Epidermal melanocyte (primary cell): ENCODE measurements around the gene OR4N5.
"Not testable (repeated sequence)": the region's sequence is repeated elsewhere in the genome, so short reads cannot be mapped to it uniquely, and the experiment has no call there.

Source experiments
- DNase-seq: peaks from one replicate; pipeline ENCODE4 v3.0.0; 2011; ENCODE audit warnings: low spot score; ENCODE audit not compliant: insufficient read length

The OR4N5 gene, protein sequence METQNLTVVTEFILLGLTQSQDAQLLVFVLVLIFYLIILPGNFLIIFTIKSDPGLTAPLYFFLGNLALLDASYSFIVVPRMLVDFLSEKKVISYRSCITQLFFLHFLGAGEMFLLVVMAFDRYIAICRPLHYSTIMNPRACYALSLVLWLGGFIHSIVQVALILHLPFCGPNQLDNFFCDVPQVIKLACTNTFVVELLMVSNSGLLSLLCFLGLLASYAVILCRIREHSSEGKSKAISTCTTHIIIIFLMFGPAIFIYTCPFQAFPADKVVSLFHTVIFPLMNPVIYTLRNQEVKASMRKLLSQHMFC

DNA sequence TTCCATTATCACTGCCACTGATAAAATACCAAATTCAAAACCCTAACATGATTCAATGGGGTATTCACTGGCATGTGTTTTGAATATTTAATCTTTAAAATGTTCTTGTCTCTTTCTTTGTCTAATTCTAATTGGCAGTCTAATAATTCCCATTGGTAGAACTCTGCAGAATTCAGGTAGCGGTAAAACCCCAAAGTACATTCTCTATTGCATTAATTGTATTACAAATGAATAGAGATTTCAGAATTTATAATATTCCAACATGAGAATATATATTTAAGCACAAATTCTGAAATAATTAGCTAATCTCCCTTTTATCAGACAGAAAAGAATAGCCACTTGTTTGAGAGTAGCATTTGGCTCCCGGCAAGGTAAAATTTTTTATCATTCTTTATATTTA is at the start of gene OR4N5:
OR4N5 (plus strand) TSS at position 301 of the 400 bp plus-strand sequence. CDS start 4,916 bp downstream, outside the sequence.
- DNase-seq = no peak

DNA sequence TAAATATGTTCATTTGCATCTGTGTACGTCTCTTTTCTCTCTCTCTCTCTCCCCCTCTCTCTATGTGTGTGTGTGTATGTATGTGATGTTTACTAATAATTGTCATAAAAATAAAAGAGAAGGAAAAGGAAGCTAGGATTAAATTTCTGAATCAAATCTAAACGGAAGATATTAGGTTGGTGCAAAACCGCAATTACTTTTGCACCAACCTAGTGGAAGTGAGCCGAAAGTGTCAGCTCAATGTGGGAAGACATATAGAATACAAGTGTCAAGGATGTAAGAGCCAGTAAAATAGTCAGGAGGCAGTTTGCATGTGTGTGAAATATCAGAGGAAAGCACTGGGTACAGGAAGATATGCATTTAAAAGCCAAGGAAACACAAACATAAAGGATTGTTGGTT is 46.6 kb upstream of the OR4N5 start:
- DNase-seq = no peak

DNA sequence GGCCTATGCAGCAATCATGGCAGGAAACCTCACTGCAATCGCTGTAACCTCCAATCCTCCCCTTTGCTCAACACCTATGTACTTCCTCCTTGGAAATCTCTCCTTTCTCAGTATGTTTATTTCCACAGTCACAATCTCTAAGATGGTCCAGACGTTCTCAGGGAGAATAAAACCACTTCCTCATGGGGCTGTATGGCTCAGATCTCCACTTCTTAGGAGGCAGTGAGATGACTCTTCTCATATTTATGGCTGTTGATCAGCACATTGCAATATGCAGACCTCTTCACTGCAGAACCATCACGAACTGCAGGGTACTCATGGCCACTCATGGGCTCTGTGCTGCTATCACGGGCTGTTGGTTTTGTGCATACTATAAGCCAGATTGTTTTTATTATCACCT is 45.2 kb upstream of the OR4N5 start:
- DNase-seq = no peak

DNA sequence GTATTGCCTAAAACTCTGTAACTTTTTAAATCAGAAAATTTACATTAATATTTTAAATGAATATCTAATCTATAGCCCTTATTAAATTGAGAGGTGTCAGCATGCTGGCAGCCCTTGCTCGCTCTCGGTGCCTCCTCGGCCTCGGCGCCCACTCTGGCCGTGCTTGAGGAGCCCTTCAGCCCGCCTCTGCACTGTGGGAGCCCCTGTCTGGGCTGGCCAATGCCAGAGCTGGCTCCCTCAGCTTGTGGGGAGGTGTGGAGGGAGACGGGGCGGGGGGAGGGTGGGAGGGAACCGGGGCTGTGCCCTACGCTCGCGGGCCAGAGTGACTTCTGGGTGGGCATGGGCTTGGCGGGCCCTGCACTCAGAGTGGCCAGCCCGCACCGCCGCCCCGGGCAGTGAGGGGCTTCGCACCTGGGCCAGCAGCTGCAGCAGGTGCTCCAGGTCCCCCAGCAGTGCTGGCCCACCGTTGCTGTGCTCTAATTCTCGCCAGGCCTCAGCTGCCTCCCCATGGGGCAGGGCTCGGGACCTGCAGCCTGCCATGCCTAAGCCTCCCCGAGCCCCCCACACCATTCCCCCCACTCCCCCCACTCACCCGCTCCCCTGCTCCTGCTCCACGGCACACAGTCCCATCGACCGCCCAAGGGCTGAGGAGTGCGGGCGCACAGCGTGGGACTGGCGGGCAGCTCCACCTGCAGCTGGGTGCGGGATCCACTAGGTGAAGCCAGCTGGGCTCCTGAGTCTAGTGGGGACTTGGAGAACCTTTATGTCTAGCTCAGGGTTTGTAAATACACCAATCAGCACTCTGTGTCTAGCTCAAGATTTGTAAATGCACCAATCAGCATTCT is 39.5 kb upstream of the OR4N5 start:
- DNase-seq = not testable (repeated sequence)

DNA sequence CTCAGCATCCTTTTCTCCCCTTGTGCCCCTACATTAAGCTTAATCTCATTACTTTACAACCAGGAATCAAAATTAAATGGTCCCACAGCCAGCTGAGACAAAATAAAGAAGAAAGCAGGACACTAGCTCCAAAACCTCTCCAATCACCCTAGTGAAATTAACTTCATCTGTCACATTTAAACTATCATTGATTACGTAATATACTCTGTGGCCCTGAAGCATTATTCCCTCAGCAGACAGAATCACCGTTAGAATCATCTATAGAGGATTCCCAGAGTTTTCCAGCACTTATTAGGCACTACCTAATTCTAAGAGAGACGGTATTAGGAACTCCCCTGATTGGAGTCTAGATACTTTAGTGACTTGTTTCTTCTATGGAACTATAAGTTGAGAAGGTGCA is 28.2 kb upstream of the OR4N5 start, which contains the start of gene OR4K17:
OR4K17 (plus strand) TSS at position 302 of the 400 bp plus-strand sequence. CDS start 6,761 bp downstream, outside the sequence.
- no peak for DNase-seq

DNA sequence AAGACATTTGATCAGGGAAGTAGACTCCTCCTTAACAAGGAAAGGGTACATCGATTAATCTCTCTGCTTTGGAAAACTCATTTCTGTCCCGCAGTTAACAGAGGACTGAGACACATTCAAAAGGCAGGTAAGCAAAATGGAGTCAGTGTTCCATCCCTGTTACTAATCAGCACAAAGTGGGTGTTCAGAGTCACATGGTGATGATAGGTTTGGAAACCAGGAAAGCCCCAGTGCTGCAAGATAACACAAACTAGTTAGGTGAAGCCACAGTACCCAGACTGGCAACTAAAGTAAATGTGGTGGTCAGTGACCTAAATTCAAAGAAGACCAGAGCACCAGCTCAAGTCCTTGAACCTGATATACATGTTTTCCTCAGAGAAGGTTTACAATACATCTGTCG is 26.3 kb upstream of the OR4N5 start:
- no peak for DNase-seq

DNA sequence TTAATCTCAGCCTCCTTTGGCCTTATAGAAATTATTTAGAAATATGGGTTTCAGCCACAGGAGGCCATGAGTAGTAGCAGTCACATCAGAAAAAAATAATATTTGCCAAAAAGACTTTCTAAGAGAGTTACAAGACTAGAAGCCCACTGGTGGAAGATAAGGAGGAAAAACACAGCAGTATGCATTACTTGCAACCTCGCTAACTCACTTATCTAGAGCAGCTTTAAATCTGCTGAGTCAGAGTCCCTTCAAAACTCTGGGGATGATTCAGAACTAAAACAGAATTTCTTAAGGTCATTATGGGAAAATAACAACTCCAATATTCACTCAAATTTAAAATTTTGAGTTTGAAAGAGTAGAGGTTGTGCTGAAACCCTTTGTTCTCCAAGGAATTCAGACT is 21.9 kb upstream of the OR4N5 start:
- DNase-seq = no peak

DNA sequence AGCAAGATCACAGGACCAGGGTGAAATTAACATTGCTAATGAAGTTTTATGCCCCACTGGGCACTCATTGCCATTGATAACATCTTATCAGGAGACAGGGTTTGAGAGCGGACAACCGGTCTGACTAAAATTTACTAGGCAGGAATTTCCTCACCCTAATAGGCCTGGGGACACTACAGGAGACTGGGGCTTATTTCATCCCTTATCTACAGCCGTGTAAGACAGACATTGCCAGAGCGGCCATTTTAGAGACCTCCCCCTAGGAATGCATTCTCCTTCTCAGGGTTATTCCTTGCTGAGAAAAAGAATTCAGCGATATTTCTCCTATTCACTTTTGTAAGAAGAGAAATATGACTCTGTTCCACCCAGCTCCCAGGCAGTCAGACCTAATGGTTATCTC is 19.8 kb upstream of the OR4N5 start:
- DNase-seq = no peak

DNA sequence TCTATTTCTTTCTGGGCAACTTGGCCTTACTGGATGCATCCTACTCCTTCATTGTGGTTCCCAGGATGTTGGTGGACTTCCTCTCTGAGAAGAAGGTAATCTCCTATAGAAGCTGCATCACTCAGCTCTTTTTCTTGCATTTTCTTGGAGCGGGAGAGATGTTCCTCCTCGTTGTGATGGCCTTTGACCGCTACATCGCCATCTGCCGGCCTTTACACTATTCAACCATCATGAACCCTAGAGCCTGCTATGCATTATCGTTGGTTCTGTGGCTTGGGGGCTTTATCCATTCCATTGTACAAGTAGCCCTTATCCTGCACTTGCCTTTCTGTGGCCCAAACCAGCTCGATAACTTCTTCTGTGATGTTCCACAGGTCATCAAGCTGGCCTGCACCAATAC is 5.3 kb downstream of the OR4N5 start:
- DNase-seq = no peak

DNA sequence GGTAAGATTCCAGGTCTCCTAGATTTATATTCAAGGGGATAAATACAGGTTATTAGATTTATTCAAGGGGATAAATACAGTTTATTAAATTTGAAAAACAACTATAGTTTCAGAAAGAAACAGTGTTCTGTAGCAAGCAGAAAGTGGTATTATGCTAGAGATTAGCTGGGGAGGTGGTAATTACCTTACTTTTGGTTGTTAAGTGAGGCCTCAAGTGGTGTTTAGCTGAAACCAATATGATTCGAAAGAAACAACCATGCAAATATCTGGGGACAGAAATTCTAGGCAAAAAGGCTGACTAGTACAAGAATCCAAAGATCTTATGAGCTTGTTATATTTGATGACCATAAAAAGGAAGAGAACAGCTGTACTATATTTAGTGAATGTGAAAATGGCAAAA is 6.2 kb downstream of the OR4N5 start:
- no peak for DNase-seq

DNA sequence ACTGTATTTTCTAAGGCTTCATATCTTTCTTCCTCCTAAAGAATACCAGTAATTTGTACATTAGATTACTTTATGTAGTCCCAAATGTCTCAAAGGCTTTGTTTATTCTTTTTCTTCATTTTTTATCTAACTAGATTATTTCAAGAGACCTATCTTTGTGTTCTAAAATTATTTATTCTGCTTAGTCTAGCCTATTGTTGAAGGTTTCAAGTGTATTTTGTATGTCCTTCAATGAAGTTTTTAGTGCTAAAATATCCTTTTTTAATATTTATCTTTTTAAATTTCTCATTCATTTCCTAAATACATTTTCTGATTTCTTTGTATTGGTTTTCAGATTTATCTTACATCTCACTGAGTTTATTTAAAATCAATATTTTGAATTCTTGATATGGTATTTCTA is 25.8 kb downstream of the OR4N5 start:
- no peak for DNase-seq

DNA sequence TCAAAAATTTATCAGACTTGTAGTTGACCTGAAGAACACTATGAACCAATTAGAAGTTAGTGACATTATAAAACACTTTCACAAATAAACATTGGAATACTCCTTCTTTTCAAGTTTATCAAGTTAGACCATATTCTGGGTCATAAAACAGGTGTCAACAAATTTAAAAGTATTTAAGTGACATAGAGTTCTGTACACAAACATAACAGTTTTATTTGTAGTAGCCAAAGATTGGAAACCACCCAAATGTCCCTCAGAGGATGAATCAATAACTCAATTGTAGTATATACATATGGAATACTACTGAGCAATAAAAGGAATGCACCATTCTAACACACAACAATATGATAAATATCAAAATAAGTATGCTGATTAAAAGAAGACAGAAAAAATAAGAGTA is 28.5 kb downstream of the OR4N5 start:
- no peak for DNase-seq

DNA sequence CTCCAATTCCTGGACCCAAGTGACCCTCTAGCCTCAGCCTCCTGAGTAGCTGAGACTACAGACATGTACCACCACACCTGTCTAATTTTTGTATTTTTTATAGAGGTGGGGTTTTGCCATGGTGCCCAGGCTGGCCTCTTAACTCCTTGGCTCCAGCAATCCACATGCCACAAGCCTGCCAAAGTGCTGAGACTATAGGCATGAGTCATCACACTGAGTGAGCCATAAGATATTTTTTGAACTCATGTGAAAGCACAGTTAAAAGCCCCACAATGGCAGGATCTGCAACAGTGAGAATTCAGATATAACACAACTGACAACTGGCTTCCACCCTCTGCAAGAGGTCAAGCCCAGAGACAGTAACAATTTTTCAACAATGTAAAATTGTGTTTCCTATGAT is 31.2 kb downstream of the OR4N5 start:
- DNase-seq = not testable (repeated sequence)

DNA sequence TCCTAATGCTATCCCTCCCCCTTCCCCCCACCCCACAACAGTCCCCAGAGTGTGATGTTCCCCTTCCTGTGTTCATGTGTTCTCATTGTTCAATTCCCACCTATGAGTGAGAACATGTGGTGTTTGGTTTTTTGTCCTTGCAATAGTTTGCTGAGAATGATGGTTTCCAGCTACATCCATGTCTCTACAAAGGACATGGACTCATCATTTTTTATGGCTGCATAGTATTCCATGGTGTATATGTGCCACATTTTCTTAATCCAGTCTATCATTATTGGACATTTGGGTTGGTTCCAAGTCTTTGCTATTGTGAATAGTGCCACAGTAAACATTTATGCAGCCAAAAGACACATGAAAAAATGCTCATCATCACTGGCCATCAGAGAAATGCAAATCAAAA is 35.6 kb downstream of the OR4N5 start:
- not testable (repeated sequence) for DNase-seq

DNA sequence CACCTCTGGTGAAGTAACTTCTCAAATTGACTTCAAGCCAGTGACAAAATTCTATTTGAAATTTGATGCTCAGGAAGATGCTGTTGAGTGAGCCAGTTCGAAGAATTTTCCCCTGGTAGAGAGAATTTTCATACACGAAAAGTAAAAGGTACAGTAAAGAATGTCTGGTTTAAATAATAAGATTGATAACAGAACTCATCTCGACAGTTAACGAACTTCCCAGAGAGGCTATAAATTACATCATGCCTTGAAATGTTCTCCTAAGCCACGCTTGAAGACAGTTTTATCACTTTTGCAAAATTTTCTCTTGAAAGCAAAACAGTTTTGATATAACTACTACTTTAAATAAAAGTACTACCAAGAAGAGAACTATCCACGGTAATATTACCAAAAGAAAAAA is 37.7 kb downstream of the OR4N5 start:
- no peak for DNase-seq

DNA sequence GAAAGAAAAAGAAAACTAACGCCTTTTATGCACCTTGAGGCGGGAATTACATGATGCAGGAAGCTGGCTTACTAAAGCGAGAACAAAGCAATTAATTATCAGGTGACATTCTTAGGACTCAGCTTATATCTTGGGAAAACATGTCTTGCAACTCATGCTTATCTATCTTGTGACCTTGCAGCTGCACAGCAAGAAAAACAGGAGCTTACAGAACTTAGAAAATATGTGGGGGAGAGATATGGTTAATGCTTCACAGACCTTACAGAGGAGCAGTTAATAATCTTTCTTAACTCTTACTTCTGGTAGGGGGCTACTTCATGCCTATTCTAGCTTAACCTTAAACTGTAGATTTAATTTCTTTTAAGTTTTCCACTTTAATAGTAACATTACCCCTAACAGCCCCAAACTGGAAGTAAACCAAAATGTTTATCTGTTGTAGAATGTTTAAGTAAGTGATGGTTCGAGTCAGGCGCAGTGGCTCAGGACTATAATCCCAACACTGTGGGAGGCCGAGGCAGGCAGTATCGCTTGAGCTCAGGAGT is 38.9 kb downstream of the OR4N5 start:
- no peak for DNase-seq

DNA sequence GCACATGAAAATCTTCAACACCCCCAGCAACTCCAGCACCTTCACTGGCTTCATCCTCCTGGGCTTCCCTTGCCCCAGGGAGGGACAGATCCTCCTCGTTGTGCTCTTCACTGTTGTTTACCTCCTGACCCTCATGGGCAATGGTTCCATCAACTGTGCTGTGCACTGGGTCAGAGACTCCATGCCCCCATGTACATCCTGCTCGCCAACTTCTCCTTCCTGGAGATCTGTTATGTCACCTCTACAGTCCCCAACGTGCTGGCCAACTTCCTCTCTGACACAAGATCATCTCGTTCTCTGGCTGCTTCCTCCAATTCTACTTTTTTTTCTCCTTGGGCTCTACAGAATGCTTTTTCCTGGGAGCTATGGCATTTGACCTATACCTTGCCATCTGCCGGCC is 40.6 kb downstream of the OR4N5 start:
- no peak for DNase-seq

DNA sequence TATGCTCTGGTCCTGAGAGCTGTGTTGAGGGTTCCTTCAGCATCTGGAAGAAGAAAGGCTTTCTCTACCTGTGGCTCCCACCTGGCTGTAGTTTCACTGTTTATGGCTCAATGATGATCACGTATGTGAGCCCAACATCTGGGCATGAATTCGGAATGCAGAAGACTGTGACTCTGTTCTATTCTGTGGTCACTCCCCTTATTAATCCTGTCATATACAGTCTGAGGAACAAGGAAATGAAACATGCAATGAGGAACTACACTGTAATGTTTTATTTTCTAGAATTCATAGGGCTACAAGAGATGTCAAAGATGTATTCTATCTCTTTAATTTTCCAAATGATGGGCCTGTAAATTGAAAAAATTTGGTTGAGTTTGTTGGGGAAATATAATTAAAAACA is 41.3 kb downstream of the OR4N5 start:
- DNase-seq = no peak

DNA sequence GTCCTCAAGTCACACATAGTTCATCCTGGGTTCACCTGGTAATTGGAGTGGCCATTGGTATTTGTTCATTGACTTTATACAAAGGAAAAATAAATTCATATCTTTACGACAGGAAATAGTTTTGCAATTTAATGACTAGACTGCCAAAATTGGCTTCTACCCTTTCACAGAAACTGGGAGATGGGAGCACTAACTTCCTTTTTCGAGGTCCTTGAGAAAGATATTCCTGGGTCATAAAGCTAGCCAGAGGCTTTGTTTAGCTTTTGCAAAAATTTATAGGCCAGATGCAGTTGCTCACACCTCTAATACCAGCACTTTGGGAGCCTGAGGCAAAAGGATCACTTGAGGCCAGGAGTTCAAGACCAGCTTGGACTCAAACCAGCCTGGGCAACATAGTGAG is 41.9 kb downstream of the OR4N5 start:
- DNase-seq = no peak

DNA sequence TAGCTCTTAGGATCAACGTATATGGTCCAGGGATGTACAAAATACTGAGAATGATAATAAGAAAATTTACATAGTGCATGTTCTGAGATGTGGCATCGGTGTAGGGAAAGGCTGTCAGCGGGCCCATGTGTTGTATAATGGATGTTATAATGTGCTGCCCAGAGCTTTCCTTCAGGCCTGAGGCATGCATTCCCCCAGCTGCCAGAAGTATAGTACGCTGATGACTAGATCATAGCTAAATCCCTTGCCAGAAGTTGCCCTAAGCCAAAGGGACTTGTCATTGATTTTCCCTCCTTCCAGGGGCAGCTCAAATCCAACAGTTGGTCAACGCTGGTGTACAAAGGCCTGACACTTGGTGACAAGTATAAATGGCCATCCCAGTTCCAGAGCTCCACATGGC is 45.6 kb downstream of the OR4N5 start:
- DNase-seq = no peak

DNA sequence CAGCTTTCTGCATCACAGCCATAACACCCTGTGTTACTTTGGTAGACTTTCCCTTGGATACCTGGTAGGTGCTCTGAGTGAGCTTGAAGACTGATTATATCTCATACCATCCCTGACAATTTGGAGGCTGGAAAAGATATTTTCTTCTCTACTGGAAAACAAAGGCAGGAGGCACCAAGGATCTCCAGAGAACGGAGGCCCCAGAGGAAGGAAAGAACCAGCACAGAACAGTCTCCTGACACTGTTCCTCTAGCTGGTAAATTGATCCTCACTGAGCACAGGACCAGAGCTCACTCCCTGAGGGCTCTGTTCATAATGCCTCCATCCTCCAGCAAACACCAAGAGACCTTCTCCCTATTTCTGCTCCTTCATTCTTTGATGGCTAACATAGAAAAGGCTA is 52.0 kb downstream of the OR4N5 start, which contains the start of gene OR11G2:
OR11G2 (plus strand) TSS at position 301 of the 400 bp plus-strand sequence. CDS start 6,542 bp downstream, outside the sequence.
- no peak for DNase-seq

DNA sequence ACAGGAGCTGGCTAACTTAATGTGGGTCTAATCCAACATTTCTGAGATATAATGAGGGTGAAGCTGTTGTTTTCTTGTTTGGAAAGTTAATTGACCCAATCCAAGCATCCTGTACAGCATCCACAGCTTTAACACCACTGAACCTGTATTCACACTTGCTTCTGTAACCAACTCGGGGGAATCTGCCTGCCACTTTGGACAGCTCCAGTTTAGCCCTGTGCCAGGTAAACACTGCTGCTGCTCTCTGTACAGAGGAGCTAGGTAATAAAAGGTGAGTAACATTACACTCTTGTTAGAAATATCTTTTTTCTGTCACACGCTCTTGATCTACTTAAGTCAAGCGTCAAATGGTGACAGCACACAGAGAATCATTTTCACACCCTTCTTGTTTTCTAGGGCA is 52.8 kb downstream of the OR4N5 start:
- DNase-seq = no peak
